Stromal cell of bone marrow (primary cell): Measurements from ENCODE around the gene WARS2.

Experiments
- DNase-seq: peaks from one replicate; pipeline ENCODE4 v3.0.0-alpha.2; 2012; ENCODE audit warnings: low read depth

Gene WARS2

GRCh38 chr1:119015547-119015946 lies 124.9 kb downstream of the WARS2 start:
- DNase-seq = no peak

DNA sequence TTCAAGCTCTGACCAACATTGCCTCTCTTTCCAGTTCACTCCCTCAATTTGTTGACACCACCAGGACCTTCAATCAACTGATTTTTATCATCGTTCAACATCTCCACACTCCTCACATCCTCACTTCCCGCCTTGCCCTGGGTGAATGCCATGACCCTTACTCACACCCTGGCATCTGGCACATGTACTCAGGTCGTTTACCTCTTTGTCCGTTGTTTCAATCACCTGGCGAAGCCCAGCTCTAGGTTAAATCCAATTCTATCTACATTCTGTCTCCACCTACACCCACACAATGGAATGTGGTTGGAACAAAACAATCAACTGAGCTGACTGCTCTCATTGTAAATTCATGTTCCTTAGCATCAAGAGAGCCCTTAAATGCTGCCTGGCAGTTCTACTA lies 128.1 kb downstream of the WARS2 start:
- no peak for DNase-seq

DNA sequence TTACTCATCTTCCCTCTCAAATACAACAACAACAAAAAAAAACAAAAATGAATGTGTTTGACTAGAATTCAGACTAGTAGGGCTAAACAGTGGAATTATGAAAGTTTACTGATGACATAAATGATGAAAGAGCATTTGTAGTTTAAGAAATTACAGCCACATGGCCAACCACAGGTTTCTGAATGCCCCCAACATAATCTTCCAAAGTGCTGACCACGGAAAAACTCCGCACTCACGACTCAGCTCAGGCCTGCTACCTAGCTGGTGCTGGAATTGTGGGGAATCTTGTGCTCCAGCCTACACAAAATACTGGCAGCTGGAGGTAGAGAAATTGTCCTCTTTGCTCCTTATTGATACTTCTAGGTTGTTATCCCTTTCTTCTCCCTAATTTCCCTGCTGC lies 128.7 kb downstream of the WARS2 start:
- no peak for DNase-seq

GRCh38 chr1:119011116-119011515 lies 129.3 kb downstream of the WARS2 start:
- no peak for DNase-seq

- no peak for DNase-seq
Observed at GRCh38 chr1:119010201-119010600, 130.3 kb downstream of the WARS2 start.

- no peak for DNase-seq
Observed at GRCh38 chr1:119009312-119009655, 131.2 kb downstream of the WARS2 start.

DNA sequence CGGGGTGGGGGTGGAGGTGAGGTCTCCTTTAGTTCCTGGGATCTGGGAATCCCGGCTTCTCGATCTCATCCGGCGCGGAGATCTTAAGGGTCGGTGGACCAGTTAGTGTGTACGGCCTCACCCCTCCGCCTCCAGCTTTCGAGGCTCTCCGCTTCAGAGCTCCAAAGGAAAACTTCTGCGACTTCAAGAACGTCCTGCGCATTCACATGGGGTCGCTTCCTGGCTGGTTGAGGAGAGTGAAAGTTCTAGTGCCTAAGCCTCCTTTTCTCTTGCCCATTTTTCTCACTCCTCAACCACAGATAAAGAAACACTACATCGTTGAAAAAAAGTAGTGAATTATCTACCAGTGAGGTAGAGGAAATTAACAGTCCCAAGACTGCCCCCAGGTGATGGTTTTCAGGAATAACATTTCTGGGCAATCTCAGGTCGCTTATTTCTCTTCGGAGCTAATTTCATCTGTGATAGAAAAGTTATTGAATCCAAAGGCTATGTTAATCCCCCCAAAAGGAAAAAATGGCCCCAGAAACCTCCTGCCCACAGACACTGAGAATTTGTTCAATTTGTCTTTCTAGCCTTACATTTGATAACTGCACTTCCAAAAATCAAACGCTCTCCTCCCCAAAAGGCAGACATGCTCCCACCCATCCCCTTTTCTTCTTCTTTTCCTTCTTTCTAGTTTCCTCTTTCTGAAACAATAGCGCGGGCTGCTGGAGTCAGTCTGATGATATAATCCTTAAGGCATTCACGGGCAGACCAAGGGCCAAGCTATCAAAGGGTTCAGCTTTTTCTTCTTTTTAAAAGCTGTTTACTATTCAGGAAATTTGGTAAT lies 131.8 kb downstream of the WARS2 start:
- DNase-seq = no peak

GRCh38 chr1:119007670-119008482 lies 132.6 kb downstream of the WARS2 start:
- no peak for DNase-seq

DNA sequence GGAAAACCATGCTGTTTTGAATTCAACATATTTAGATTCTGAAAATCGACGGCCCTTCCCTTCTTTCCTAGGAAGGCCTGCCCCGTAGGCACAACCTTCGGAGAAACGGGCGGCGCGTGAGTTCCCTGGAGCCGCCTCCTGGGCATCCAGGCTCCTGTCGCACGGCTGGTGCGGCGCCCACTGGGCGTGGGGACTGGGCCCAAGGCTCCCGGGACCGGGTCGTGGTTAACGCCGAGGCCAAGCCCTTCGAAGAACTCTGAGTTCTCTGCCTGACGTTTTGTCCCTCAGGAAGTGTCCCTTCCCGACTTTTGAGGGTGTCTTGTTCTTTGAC lies 133.1 kb downstream of the WARS2 start:
- DNase-seq = no peak

GRCh38 chr1:119006406-119007279 lies 133.8 kb downstream of the WARS2 start:
- DNase-seq = no peak

- DNase-seq = no peak
Observed at GRCh38 chr1:119005724-119006405, 134.6 kb downstream of the WARS2 start.

DNA sequence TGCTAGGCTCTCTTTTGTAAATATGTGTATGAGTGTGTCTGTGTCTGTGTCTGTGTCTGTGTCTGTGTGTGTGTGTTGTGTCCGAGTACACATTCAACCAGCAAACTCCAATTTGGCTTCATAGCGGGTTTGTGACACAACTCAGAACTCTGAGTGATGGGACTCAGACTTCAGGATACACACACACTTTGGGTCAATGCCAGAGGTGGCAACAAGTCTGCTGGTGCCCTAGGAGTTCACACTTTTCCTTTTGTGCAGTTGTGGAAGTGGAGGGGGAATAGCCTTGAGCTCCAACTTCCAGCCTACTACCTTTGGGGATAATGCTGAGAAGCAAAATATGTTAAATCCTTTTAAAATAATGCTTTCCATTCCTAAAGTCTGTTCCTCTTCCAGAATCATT lies 135.7 kb downstream of the WARS2 start:
- DNase-seq = no peak

GRCh38 chr1:119004129-119004527 lies 136.3 kb downstream of the WARS2 start:
- DNase-seq = no peak

DNA sequence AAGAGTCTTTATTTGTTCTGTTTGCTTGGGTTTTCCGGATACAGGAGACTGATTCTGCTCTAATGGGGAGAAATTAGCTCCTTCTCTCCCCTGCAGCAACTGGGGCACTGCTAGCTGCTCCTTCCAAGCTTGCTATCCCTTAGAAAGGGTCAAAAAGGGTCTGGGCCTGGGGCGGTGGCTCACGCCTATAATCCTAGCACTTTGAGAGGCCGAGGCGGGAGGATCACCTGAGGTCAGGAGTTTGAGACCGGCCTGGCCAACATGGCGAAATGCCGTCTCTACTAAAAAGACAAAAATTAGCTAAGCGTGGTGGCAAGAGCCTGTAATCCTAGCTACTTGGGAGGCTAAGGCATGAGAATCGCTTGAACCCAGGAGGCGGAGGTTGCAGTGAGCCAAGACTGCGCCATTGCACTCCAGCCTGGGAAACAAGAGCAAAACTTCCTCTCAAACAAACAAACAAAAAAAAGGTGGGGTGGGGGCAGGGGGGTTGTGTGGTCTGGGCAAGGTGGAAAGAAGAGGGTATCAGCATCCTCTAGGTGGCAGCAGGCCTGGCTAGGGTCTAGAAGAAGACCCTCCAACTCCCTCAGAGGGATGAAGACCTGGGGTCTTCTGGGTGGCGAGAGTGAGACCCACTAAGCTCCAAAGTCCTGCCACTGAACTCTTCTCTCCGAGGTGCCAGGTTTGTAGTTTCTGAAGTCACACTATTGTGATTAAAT lies 136.9 kb downstream of the WARS2 start:
- DNase-seq = no peak

DNA sequence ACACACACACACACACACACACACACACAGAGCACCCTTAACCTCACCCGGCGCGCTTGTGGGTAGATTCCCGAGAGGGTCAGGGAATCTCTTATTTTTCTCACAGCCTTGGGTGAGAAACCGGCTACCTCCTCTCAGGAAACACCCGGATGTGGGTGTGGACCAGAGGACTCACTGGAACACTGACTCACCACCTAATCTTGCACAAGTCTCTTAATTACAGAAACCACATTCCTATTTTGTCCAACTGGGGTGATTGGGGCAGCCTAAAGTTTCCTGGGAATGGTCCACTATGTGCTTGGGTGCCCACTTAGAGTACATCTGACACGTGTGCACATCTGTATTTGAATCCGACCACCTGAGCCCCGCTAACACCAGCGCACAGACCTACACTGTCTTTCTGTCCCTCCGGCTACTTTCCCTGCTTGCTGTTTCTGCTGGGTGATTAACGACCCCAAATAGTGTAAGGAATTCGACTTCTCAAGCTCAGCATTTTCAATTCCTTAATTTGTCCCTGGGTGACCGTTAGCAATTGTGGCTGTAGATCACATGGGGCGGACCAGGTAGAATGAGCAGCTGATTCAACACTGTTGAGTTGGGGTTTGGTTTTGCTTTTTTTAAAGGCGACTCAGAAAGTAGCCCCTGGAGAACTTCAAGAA lies 138.3 kb downstream of the WARS2 start:
- peak; percentile 81 for DNase-seq

GRCh38 chr1:119001181-119002027 lies 139.0 kb downstream of the WARS2 start:
- no peak for DNase-seq

GRCh38 chr1:119000371-119001180 lies 139.9 kb downstream of the WARS2 start:
- DNase-seq = no peak

GRCh38 chr1:118999348-119000071 lies 140.9 kb downstream of the WARS2 start:
- DNase-seq = no peak
